ENCODE measurements around the gene DNM3.
"Not testable (repeated sequence)": the region's sequence is repeated elsewhere in the genome, so short reads cannot be mapped to it uniquely, and the experiment has no call there.

Gene DNM3

GRCh38 chr1:172040466-172040865 is 199.2 kb downstream of the DNM3 start:
- Histone ChIP-seq H3K4me1 (no peaks in the 10 kb centered on the region), H3K4me3 (ENCODE audit: low read depth, low read length) (no peak overlapping the region), H3K9me3 (no peaks in the 10 kb centered on the region), H3K27me3 (no peaks in the 10 kb centered on the region), H3K36me3 (no peaks in the 10 kb centered on the region)
- TF ChIP-seq CTCF (IDR thresholded peaks at IDR 0.05; ENCODE audit: low read depth, low read length): no peak
- no peak for DNase-seq

- Histone ChIP-seq H3K9me3 (no peaks in the 10 kb centered on the region), H3K27me3 (no peaks in the 10 kb centered on the region), H3K4me1 (no peaks in the 10 kb centered on the region), H3K36me3 (no peaks in the 10 kb centered on the region), H3K4me3 (ENCODE audit: low read depth, low read length) (no peak overlapping the region)
- no peak for DNase-seq
- TF ChIP-seq CTCF (IDR thresholded peaks at IDR 0.05; ENCODE audit: low read depth, low read length): no peak
Measured at GRCh38 chr1:172041102-172041501, 199.8 kb downstream of the DNM3 start.

GRCh38 chr1:172041742-172042141 is 200.4 kb downstream of the DNM3 start:
- H3K9me3 ChIP-seq: no peaks in the 10 kb centered on the region
- peak; percentile 48 for TF ChIP-seq CTCF (IDR thresholded peaks at IDR 0.05; ENCODE audit: low read depth, low read length)
- no peaks in the 10 kb centered on the region for H3K27me3 ChIP-seq
- H3K4me1 ChIP-seq: no peaks in the 10 kb centered on the region
- no peaks in the 10 kb centered on the region for H3K36me3 ChIP-seq
- no peak for DNase-seq
- H3K4me3 ChIP-seq (ENCODE audit: low read depth, low read length): no peak overlapping the region

- Histone ChIP-seq H3K36me3 (no peaks in the 10 kb centered on the region), H3K27me3 (no peaks in the 10 kb centered on the region), H3K9me3 (no peaks in the 10 kb centered on the region), H3K4me1 (no peaks in the 10 kb centered on the region), H3K4me3 (ENCODE audit: low read depth, low read length) (no peak overlapping the region)
- DNase-seq: no peak
- TF ChIP-seq CTCF (IDR thresholded peaks at IDR 0.05; ENCODE audit: low read depth, low read length): no peak
Measured at GRCh38 chr1:172043900-172044299, 202.6 kb downstream of the DNM3 start.

GRCh38 chr1:172051898-172052297 is 210.6 kb downstream of the DNM3 start:
- no peaks in the 10 kb centered on the region for H3K9me3 ChIP-seq
- DNase-seq: no peak
- TF ChIP-seq CTCF (IDR thresholded peaks at IDR 0.05; ENCODE audit: low read depth, low read length): no peak
- no peaks in the 10 kb centered on the region for H3K36me3 ChIP-seq
- H3K4me3 ChIP-seq (ENCODE audit: low read depth, low read length): no peak overlapping the region
- H3K27me3 ChIP-seq: no peaks in the 10 kb centered on the region
- no peaks in the 10 kb centered on the region for H3K4me1 ChIP-seq

- TF ChIP-seq CTCF (IDR thresholded peaks at IDR 0.05; ENCODE audit: low read depth, low read length): no peak
- DNase-seq: no peak
- Histone ChIP-seq H3K4me3 (ENCODE audit: low read depth, low read length) (no peak overlapping the region), H3K9me3 (no peaks in the 10 kb centered on the region), H3K4me1 (no peaks in the 10 kb centered on the region), H3K36me3 (no peaks in the 10 kb centered on the region), H3K27me3 (no peaks in the 10 kb centered on the region)
Measured at GRCh38 chr1:172054172-172054571, 212.9 kb downstream of the DNM3 start.

GRCh38 chr1:172055816-172056419 is 214.6 kb downstream of the DNM3 start:
- not testable (repeated sequence) for H3K9me3 ChIP-seq; H3K4me3 ChIP-seq (ENCODE audit: low read depth, low read length); H3K4me1 ChIP-seq; DNase-seq; H3K27me3 ChIP-seq; H3K36me3 ChIP-seq

Measured in BE2C (cell line).